GM21367 (cell line): ENCODE measurements around the gene ZNF839.

Experiments used
- ATAC-seq: cut with Tn5 transposase; IDR thresholded peaks from one replicate; pipeline ENCODE4 v1.9.1; 2021; ENCODE audit not compliant: unreplicated experiment

Gene ZNF839

DNA sequence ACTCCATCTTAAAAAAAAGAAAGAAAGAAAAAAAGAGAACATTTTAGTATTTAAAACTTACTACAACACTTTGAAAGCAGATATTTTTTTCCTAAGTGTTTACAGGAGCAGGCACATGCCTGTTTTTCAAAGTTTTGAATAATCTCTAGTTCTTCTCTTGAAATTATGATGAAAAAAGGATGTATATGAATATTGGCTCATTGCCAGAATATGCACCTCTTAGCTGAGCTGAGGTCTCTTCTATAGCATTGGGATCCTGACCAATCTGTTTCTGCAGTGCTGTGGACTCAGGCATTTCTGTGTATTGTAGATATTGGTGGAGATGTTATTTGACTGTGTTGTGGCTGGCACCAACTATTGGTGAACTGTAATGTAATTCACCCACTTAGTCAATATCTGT is 58.1 kb downstream of the ZNF839 start:
- ATAC-seq, result no peak

DNA sequence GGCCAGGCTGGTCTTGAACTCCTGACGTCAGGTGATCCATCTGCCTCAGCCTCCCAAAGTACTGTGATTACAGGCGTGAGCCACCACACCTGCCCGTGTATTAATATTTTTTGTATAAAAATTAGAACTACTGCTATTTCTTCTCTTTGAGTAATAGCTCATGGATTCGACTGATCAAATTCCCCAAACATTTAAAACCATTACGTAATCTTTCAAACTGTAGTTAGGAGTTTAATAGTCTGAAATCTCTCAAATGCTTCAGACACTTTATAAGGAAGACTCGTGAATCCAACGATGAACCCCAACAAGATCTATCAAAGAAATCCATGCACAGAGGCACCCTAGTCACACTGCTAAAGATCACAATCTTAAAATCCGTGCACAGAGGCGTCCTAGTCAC is 59.3 kb downstream of the ZNF839 start:
- no peak for ATAC-seq

DNA sequence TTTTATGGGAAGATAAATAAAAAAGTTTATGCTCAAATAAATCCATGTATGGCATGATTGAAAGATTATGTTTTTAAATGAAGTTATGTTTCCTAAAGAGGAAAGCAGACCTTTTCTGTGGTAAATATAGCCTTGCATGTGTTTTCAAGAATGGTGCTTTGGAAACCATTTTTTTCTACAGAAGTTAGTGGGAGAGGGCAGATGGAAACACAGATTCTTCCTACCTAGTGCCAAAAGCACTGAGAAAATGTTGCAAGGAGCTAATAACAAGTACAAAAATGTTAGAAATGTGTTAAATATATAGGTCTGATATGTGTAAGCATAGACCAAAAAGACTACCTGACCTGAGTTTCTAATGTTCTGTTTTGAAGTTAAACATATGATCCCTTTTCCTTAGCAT is 67.5 kb downstream of the ZNF839 start:
- no peak for ATAC-seq

DNA sequence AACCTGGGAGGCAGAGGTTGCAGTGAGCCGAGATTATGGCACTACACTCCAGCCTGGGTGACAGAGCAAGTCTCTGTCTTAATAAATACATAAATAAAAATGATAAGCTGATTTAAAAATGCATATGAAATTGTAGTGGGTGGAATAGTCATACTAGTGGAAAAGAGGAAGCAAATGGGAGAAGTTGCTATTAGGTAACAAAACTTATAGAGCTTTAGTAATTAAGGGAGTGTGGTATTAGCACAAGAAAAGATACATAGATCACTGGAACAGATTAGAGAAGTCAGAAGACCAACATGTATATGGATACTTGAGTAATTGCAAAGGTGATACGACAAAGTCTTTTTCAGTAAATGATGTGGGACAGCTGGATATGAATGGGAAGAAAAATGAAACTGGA is 69.7 kb downstream of the ZNF839 start:
- no peak for ATAC-seq

DNA sequence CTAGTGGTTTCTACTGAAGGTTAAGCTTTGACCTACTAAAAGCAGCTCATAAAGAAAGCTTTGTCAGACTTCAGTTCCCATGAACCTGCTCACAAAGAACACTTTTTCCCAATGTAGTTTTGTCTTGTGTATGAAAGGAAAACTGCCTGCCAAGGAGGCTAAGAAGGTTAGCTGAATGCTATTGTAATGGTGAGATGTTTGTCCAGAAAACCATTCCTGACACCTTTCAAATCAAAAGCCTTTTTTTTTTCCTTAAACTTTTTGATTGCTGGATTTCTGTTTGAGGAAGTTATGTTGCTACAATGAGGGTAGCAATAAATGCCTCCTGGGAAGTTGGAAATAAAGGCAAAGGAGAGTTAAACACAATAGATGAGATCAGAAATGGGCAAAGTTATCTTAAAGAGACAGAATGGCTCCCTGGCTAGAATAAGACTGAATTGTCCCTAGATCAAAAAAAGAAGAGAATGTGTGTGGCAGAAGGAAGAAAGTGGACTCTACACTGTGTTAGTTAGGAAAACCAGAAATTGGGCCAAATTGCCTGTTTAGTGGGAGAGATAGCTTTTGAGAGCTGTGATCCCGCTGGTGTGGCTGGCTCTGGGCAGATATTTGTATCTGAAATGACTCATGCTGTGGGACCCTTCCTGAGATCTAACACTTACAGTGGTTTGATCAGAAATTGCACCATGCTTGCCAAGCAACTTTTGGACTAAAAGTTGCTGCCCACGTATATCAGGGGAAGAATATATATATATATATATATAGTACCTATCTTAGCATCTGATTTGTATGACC is 70.7 kb downstream of the ZNF839 start:
- no peak for ATAC-seq
